A673 (cell line): ENCODE measurements around the gene SH2D3C.

ENCODE experiments used
- CTCF ChIP-seq: fragments of 300-800, 200-600 bp; sonication (generic); conservative IDR thresholded peaks from 2 replicates; pipeline ENCODE4 v1.5.1; 2017; ENCODE audit warnings: low read depth, mild to moderate bottlenecking, antibody characterized with exemption, low read length, moderate library complexity, mixed read lengths
- EZH2 ChIP-seq: fragments of 200-600 bp; sonication (generic); IDR thresholded peaks from 2 replicates; pipeline ENCODE4 v1.6.1; 2017; ENCODE audit warnings: borderline replicate concordance, low read depth, mild to moderate bottlenecking, mixed read lengths, antibody characterized with exemption, low read length; ENCODE audit not compliant: poor library complexity, severe bottlenecking

- TF ChIP-seq CTCF, result no peak
- no peak for TF ChIP-seq EZH2
These were observed 55.0 kb downstream of the SH2D3C start for GRCh38 chr9:127723444-127723843.
